CD14-positive monocyte (primary cell): ENCODE measurements around the gene DNM2. TPM values are rescaled to one million over a fixed set of nuclear protein-coding genes. Genes with fewer than 3 reads are reported as not detected.
A peak's percentile ranks its signal among the peaks of the same experiment; 100 is the strongest.

Experiments
- DNase-seq, 3 donors: peaks; one replicate each; pipeline ENCODE4 v3.0.0-alpha.2; 2011 to 2022
- H2AFZ ChIP-seq: 2 replicates; pipeline ENCODE4 v1.6.0; 2012; ENCODE audit warnings: mild to moderate bottlenecking, low read depth, low read length, inconsistent platforms; ENCODE audit not compliant: insufficient read depth, poor library complexity, severe bottlenecking
- H3K27ac ChIP-seq, 2 donors: 1 replicate in 1 of 2; 2 replicates in 1 of 2; pipeline ENCODE4 v1.5.1; 2012 to 2013; ENCODE audit warnings: low read length in 2 of 2, control low read depth in 1 of 2, inconsistent platforms in 1 of 2, low read depth in 1 of 2, mild to moderate bottlenecking in 1 of 2
- H3K27me3 ChIP-seq, 2 donors: one replicate each; pipeline versions ENCODE4 v1.6.0 to v1.6.1; 2011 to 2013; ENCODE audit warnings: low read length in 2 of 2; ENCODE audit not compliant: control insufficient read depth in 2 of 2, insufficient read depth in 2 of 2
- H3K36me3 ChIP-seq, 2 donors: replicated peaks in 1 of 2; 1 replicate in 1 of 2; 2 replicates in 1 of 2; pipeline versions ENCODE4 v1.5.1 to v1.6.1; 2012 to 2013; ENCODE audit warnings: low read length in 2 of 2, control low read depth in 1 of 2, inconsistent platforms in 1 of 2, mild to moderate bottlenecking in 1 of 2; ENCODE audit not compliant: insufficient read depth in 2 of 2, control insufficient read depth in 1 of 2
- H3K4me1 ChIP-seq, 2 donors: 1 replicate in 1 of 2; 2 replicates in 1 of 2; pipeline versions ENCODE4 v1.5.1 to v1.6.1; 2012 to 2013; ENCODE audit warnings: low read length in 2 of 2, control low read depth in 1 of 2, inconsistent platforms in 1 of 2, mild to moderate bottlenecking in 1 of 2, moderate library complexity in 1 of 2; ENCODE audit not compliant: insufficient read depth in 2 of 2, control insufficient read depth in 1 of 2
- H3K4me2 ChIP-seq: replicated peaks from 2 replicates; pipeline ENCODE3; 2012; ENCODE audit warnings: low read length, moderate library complexity, mild to moderate bottlenecking; ENCODE audit not compliant: poor library complexity, severe bottlenecking; ENCODE audit errors: extremely low read depth
- H3K4me3 ChIP-seq, 3 experiments: fragments of 200-600 bp in 1 of 3; sonication (generic) in 1 of 3; replicated peaks in 1 of 3; 1 replicate in 2 of 3; 2 replicates in 1 of 3; pipeline ENCODE4 v1.5.1; 2011 to 2013; ENCODE audit warnings: low read length in 3 of 3, mild to moderate bottlenecking in 3 of 3, control low read depth in 2 of 3, low read depth in 2 of 3, inconsistent platforms in 1 of 3, moderate library complexity in 1 of 3
- H3K79me2 ChIP-seq: 2 replicates; pipeline ENCODE4 v1.6.0; 2012; ENCODE audit warnings: mild to moderate bottlenecking, control low read depth, inconsistent platforms, low read length, moderate library complexity; ENCODE audit not compliant: insufficient read depth
- H3K9ac ChIP-seq: 2 replicates; pipeline ENCODE4 v1.6.0; 2017; ENCODE audit warnings: low read length, mild to moderate bottlenecking; ENCODE audit not compliant: insufficient read depth, poor library complexity, severe bottlenecking
- H3K9me3 ChIP-seq, 2 donors: replicated peaks in 1 of 2; 1 replicate in 1 of 2; 2 replicates in 1 of 2; pipeline versions ENCODE4 v1.5.1 to v1.6.1; 2012 to 2013; ENCODE audit warnings: low read length in 2 of 2, control low read depth in 1 of 2; ENCODE audit not compliant: control insufficient read depth in 1 of 2, insufficient read depth in 1 of 2
- H4K20me1 ChIP-seq: 2 replicates; pipeline ENCODE4 v1.6.0; 2012; ENCODE audit warnings: mild to moderate bottlenecking, low read length, control low read depth, moderate library complexity; ENCODE audit not compliant: insufficient read depth
- H3K27ac Mint-ChIP-seq, 7 donors: one replicate each; pipeline ENCODE4 v1.8.0; 2020; ENCODE audit warnings: mild to moderate bottlenecking in 7 of 7, mixed read lengths in 7 of 7, moderate library complexity in 6 of 7, inconsistent platforms in 2 of 7
- H3K27me3 Mint-ChIP-seq, 3 donors: one replicate each; pipeline ENCODE4 v1.8.0; 2021 to 2022; ENCODE audit warnings: low read depth in 3 of 3, mild to moderate bottlenecking in 3 of 3, mixed read lengths in 3 of 3, moderate library complexity in 3 of 3, inconsistent platforms in 1 of 3
- H3K36me3 Mint-ChIP-seq, 2 donors: one replicate each; pipeline ENCODE4 v1.8.0; 2020; ENCODE audit warnings: mixed read lengths in 2 of 2, inconsistent platforms in 1 of 2, mild to moderate bottlenecking in 1 of 2
- H3K4me1 Mint-ChIP-seq: one replicate; pipeline ENCODE4 v1.8.0; 2020; ENCODE audit warnings: mild to moderate bottlenecking, mixed read lengths
- H3K4me3 Mint-ChIP-seq, 2 donors: one replicate each; pipeline ENCODE4 v1.8.0; 2020; ENCODE audit warnings: mild to moderate bottlenecking in 2 of 2, mixed read lengths in 2 of 2, moderate library complexity in 1 of 2
- H3K9me3 Mint-ChIP-seq, 7 donors: one replicate each; pipeline ENCODE4 v1.8.0; 2020 to 2022; ENCODE audit warnings: mixed read lengths in 7 of 7, mild to moderate bottlenecking in 6 of 7, moderate library complexity in 6 of 7, inconsistent platforms in 2 of 7
- WGBS: methylation state at CpG from one replicate; pipeline ENCODE4 v1.1.5; 2013; ENCODE audit warnings: missing lambda C conversion rate; ENCODE audit not compliant: insufficient coverage; 5-methylcytosine and 5-hydroxymethylcytosine counted together
- intact Hi-C, 2 donors: fragments of 100-400 bp; cut with micrococcal nuclease; formaldehyde crosslinking; loops; one replicate each; pipeline versions ENCODE4 v1.15.0 to v1.15.1; 2023
- polyA plus RNA-seq, 3 donors: library from polyadenylated mRNA; depleted of rRNA in 1 of 3; unstranded in 2 of 3; stranded (reverse) in 1 of 3; fragments of 300-500 nt in 2 of 3; fragments of >200 nt in 1 of 3; fragmentation: Illumina TruSeq in 2 of 3; gene quantifications; 1 replicate in 2 of 3; 2 replicates in 1 of 3; pipeline ENCODE4 v1.2.3, GENCODE V29; 2012 to 2021
- TF ChIP-seq, protein P1 (sequence below): fragments of 200-600 bp; IDR thresholded peaks from one replicate; pipeline ENCODE4 v1.8.0; 2022; ENCODE audit warnings: antibody characterized with exemption, mild to moderate bottlenecking

DNM2 gene
- polyA plus RNA-seq, 3 donors, result 53.0 to 186 (median 69.5) TPM

DNA sequence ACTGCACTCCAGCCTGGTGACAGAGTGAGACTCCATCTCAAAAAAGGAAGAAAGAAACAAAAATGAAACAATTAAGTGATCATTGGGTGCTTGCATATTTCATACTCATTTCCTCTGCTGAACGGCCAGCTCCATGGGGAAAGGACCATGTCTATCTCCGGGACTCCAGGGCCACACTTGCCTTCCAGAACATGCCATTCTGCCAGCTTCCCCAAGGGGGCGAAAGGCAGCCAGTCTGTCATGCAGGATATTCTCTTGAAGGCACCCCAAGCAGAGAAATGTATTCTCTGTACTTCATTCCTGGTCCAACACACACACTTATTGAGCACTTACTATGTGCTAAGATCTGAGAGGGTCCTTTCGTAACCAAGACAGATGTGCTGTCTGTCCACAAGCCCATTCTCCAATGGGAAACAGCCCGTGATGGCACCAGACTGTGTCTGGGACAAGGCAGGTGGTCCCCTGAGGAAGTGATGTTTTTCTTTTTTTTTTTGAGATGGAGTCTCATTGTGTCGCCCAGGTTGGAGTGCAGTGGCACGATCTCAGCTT, 143.3 kb downstream of the DNM2 start:
- no peak overlapping the region for H3K9ac ChIP-seq
- H3K27me3 Mint-ChIP-seq, result peaks cover 0 to 5% (median 3%) of the 10 kb centered on the region in 3 donors
- H3K36me3 Mint-ChIP-seq, result peaks cover 36 to 71% of the 10 kb centered on the region in 2 donors
- H3K9me3 Mint-ChIP-seq, result peaks cover 0 to 5% (median 0%) of the 10 kb centered on the region in 7 donors
- no peaks in the 10 kb centered on the region for H3K9me3 ChIP-seq
- H3K27ac Mint-ChIP-seq, result peak overlapping the region; percentile 82 to 95 (median 90)
- intact Hi-C loops, result loop anchor here in 1 of 2 donors (5.0 kb wide), 1 partner anchor 144 kb away; the partner anchor contains the start of gene DNM2
- no peak overlapping the region for H3K4me3 ChIP-seq
- H3K36me3 ChIP-seq, result peaks cover 38 to 45% of the 10 kb centered on the region in 2 donors
- TF ChIP-seq, protein P1, sequence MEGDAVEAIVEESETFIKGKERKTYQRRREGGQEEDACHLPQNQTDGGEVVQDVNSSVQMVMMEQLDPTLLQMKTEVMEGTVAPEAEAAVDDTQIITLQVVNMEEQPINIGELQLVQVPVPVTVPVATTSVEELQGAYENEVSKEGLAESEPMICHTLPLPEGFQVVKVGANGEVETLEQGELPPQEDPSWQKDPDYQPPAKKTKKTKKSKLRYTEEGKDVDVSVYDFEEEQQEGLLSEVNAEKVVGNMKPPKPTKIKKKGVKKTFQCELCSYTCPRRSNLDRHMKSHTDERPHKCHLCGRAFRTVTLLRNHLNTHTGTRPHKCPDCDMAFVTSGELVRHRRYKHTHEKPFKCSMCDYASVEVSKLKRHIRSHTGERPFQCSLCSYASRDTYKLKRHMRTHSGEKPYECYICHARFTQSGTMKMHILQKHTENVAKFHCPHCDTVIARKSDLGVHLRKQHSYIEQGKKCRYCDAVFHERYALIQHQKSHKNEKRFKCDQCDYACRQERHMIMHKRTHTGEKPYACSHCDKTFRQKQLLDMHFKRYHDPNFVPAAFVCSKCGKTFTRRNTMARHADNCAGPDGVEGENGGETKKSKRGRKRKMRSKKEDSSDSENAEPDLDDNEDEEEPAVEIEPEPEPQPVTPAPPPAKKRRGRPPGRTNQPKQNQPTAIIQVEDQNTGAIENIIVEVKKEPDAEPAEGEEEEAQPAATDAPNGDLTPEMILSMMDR, result peak; percentile 81
- no peaks in the 10 kb centered on the region for H3K27me3 ChIP-seq
- peak overlapping the region; percentile 28 to 77 for H3K27ac ChIP-seq
- H3K4me1 ChIP-seq, result peaks cover 24 to 56% of the 10 kb centered on the region in 2 donors
- H2AFZ ChIP-seq, result no peak overlapping the region
- WGBS, result 7% methylated on average over 3 of the region's 7 CpGs
- H3K4me3 Mint-ChIP-seq, result peak overlapping the region in 1 of 2 donors; percentile 11
- H4K20me1 ChIP-seq, result peaks cover 20% of the 10 kb centered on the region
- H3K4me2 ChIP-seq, result peak overlapping the region; percentile 9
- DNase-seq, result peak; percentile 79 to 87 (median 81)
- peaks cover 24% of the 10 kb centered on the region for H3K79me2 ChIP-seq
- H3K4me1 Mint-ChIP-seq, result peaks cover 40% of the 10 kb centered on the region

DNA sequence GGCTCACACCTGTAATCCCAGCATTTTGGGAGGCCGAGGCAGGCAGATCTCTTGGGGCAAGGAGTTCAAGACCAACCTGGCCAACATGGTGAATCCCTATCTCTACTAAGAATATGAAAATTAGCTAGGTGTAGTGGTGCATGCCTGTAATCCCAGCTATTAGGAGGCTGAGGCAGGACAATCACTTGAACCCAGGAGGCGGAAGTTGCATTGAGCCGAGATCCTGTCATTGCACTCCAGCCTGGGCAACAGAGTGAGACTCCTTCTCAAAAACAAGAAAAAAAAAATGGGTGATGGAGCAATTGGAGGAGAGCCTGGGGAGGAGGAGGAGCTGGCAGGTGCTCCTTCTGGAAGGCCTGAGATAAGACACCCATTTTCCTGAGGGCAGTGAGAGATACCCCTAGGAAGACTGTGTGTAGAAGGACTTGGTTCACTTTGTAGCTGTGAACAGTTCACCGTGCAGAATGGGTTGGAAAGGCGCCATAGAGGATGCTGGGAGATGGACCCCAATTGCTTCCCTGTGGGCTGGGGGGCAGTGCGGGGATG, 144.8 kb downstream of the DNM2 start:
- peaks cover 0 to 5% (median 3%) of the 10 kb centered on the region in 3 donors for H3K27me3 Mint-ChIP-seq
- Histone ChIP-seq H4K20me1 (peaks cover 16% of the 10 kb centered on the region), H3K4me2 (no peak overlapping the region), H3K4me3 (no peak overlapping the region), H3K9ac (no peak overlapping the region), H3K79me2 (peaks cover 24% of the 10 kb centered on the region), H3K36me3 (peaks cover 26 to 33% of the 10 kb centered on the region in 2 donors), H3K9me3 (no peaks in the 10 kb centered on the region), H3K27me3 (no peaks in the 10 kb centered on the region), H3K27ac (peak overlapping the region in 1 of 2 donors; percentile 79), H3K4me1 (peaks cover 31 to 67% of the 10 kb centered on the region in 2 donors), H2AFZ (no peak overlapping the region)
- DNase-seq, result no peak
- H3K36me3 Mint-ChIP-seq, result peaks cover 35 to 59% of the 10 kb centered on the region in 2 donors
- peak overlapping the region; percentile 74 to 94 (median 88) for H3K27ac Mint-ChIP-seq
- WGBS, result 100% methylated on average over 2 of the region's 6 CpGs
- intact Hi-C loops, result loop anchor here in 1 of 2 donors (5.0 kb wide), 1 partner anchor 145 kb away; the partner anchor contains the start of gene DNM2
- no peak overlapping the region for H3K4me3 Mint-ChIP-seq
- peaks cover 47% of the 10 kb centered on the region for H3K4me1 Mint-ChIP-seq
- H3K9me3 Mint-ChIP-seq, result peaks cover 0 to 4% (median 0%) of the 10 kb centered on the region in 7 donors
- TF ChIP-seq, protein P1, result no peak
